ENCODE results near the gene SLAMF9. TPM values are rescaled to one million over a fixed set of nuclear protein-coding genes. Genes with fewer than 3 reads are reported as not detected.

SLAMF9 gene
- 0.22 to 0.43 TPM (median 0.37 TPM) in 5 replicates for total RNA-seq (2022; extraction: Qiagen RNA extraction)

GRCh38 chr1:159953536-159954515, at the start of gene SLAMF9:
Gene SLAMF9 (minus strand): TSS chr1:159954237. CDS start chr1:159954137, 100 bp downstream.

GRCh38 chr1:159945483-159946241, 8.4 kb downstream of the SLAMF9 start, which contains the start of gene IGSF9:
Gene IGSF9 (minus strand): TSS chr1:159945613. CDS start chr1:159943454, 2,159 bp downstream.

GRCh38 chr1:159924791-159925718, 29.0 kb downstream of the SLAMF9 start, which contains the start of gene TAGLN2:
Gene TAGLN2 (minus strand): TSS chr1:159925507. CDS start chr1:159920509, 4,998 bp downstream.

Other genes starting within 250 kb of the SLAMF9 start
- gene CRP, start 239.6 kb downstream of the SLAMF9 start, total RNA-seq (2022; extraction: Qiagen RNA extraction): not detected in 5 replicates
- gene DUSP23, start 173.3 kb downstream of the SLAMF9 start, total RNA-seq (2022; extraction: Qiagen RNA extraction): 58.0 to 74.4 TPM (median 72.4 TPM) in 5 replicates
- gene FCRL6, start 151.9 kb downstream of the SLAMF9 start, total RNA-seq (2022; extraction: Qiagen RNA extraction): not detected in 5 replicates
- 0.05 to 0.31 TPM (median 0.15 TPM) in 5 replicates for gene SLAMF8, start 127.4 kb downstream of the SLAMF9 start, total RNA-seq (2022; extraction: Qiagen RNA extraction)
- gene VSIG8, start 91.6 kb downstream of the SLAMF9 start, total RNA-seq (2022; extraction: Qiagen RNA extraction): 0.06 to 0.11 TPM in 2 of 5 replicates, not detected in the others
- gene CFAP45, start 54.1 kb downstream of the SLAMF9 start, total RNA-seq (2022; extraction: Qiagen RNA extraction): 0.53 to 0.80 TPM (median 0.75 TPM) in 5 replicates
- gene TAGLN2, start 28.7 kb downstream of the SLAMF9 start, total RNA-seq (2022; extraction: Qiagen RNA extraction): 973 to 1,007 TPM (median 994 TPM) in 5 replicates
- gene IGSF9, start 8.6 kb downstream of the SLAMF9 start, total RNA-seq (2022; extraction: Qiagen RNA extraction): 0.14 to 0.21 TPM (median 0.19 TPM) in 5 replicates
- gene PIGM, start 77.8 kb upstream of the SLAMF9 start, total RNA-seq (2022; extraction: Qiagen RNA extraction): 4.0 to 4.9 TPM (median 4.5 TPM) in 5 replicates
- not detected in 5 replicates for gene KCNJ10, start 115.9 kb upstream of the SLAMF9 start, total RNA-seq (2022; extraction: Qiagen RNA extraction)
- gene KCNJ9, start 127.3 kb upstream of the SLAMF9 start, total RNA-seq (2022; extraction: Qiagen RNA extraction): not detected in 5 replicates
- 5.7 to 9.9 TPM (median 8.8 TPM) in 5 replicates for gene IGSF8, start 144.4 kb upstream of the SLAMF9 start, total RNA-seq (2022; extraction: Qiagen RNA extraction)
- gene ATP1A2, start 161.5 kb upstream of the SLAMF9 start, total RNA-seq (2022; extraction: Qiagen RNA extraction): 0.05 to 0.19 TPM (median 0.08 TPM) in 5 replicates
- not detected in 5 replicates for gene ATP1A4, start 197.4 kb upstream of the SLAMF9 start, total RNA-seq (2022; extraction: Qiagen RNA extraction)
- 0.14 TPM in 1 of 5 replicates, not detected in the others for gene CASQ1, start 236.3 kb upstream of the SLAMF9 start, total RNA-seq (2022; extraction: Qiagen RNA extraction)